HG03135 (cell line): ENCODE results near the gene ERC2.

Experiments
- ATAC-seq: cut with Tn5 transposase; IDR thresholded peaks from one replicate; pipeline ENCODE4 v1.9.1; 2021; ENCODE audit warnings: mild to moderate bottlenecking, moderate library complexity; ENCODE audit not compliant: unreplicated experiment

Gene ERC2

GRCh38 chr3:55951388-55951787 is 516.9 kb downstream of the ERC2 start:
- ATAC-seq: no peak

GRCh38 chr3:55947406-55947805 is 520.9 kb downstream of the ERC2 start:
- no peak for ATAC-seq

- no peak for ATAC-seq
Measured at GRCh38 chr3:55946574-55947160, 521.6 kb downstream of the ERC2 start.

- ATAC-seq: no peak
Measured at GRCh38 chr3:55942868-55943267, 525.4 kb downstream of the ERC2 start.

GRCh38 chr3:55939287-55939686 is 529.0 kb downstream of the ERC2 start:
- ATAC-seq: no peak

GRCh38 chr3:55937301-55937700 is 531.0 kb downstream of the ERC2 start:
- ATAC-seq: no peak

GRCh38 chr3:55936549-55937052 is 531.7 kb downstream of the ERC2 start:
- ATAC-seq: no peak

GRCh38 chr3:55935241-55935640 is 533.0 kb downstream of the ERC2 start:
- ATAC-seq: no peak

- ATAC-seq: no peak
Measured at GRCh38 chr3:55934771-55935170, 533.5 kb downstream of the ERC2 start.

GRCh38 chr3:55929154-55929869 is 539.0 kb downstream of the ERC2 start:
- ATAC-seq: no peak

- no peak for ATAC-seq
Measured at GRCh38 chr3:55923626-55924025, 544.6 kb downstream of the ERC2 start.

GRCh38 chr3:55923207-55923606 is 545.1 kb downstream of the ERC2 start:
- ATAC-seq: no peak

- ATAC-seq: no peak
Measured at GRCh38 chr3:55912880-55913279, 555.4 kb downstream of the ERC2 start.

GRCh38 chr3:55911266-55911665 is 557.0 kb downstream of the ERC2 start:
- ATAC-seq: no peak

- no peak for ATAC-seq
Measured at GRCh38 chr3:55910543-55910942, 557.7 kb downstream of the ERC2 start.

- no peak for ATAC-seq
Measured at GRCh38 chr3:55909373-55909772, 558.9 kb downstream of the ERC2 start.

- ATAC-seq: no peak
Measured at GRCh38 chr3:55907616-55908015, 560.7 kb downstream of the ERC2 start.

GRCh38 chr3:55906896-55907295 is 561.4 kb downstream of the ERC2 start:
- ATAC-seq: no peak

- ATAC-seq: no peak
Measured at GRCh38 chr3:55904716-55905115, 563.6 kb downstream of the ERC2 start.

GRCh38 chr3:55903680-55904079 is 564.6 kb downstream of the ERC2 start:
- ATAC-seq: no peak

- ATAC-seq: no peak
Measured at GRCh38 chr3:55902221-55902900, 565.9 kb downstream of the ERC2 start.

- ATAC-seq: no peak
Measured at GRCh38 chr3:55899887-55900286, 568.4 kb downstream of the ERC2 start.
